Stomach (tissue), 9 donors: ENCODE data around the gene MRC2. TPM values are rescaled to one million over a fixed set of nuclear protein-coding genes. Genes with fewer than 3 reads are reported as not detected.
"Not testable (repeated sequence)": the region's sequence is repeated elsewhere in the genome, so short reads cannot be mapped to it uniquely, and the experiment has no call there.

Experiments used
- DNase-seq, 2 donors: peaks; one replicate each; pipeline versions ENCODE4 v3.0.0 to v3.0.0-alpha.2; 2013 to 2019
- H3K27ac ChIP-seq, 5 donors: fragments of 200-600 bp in 4 of 5; sonication (generic) in 4 of 5; one replicate each; pipeline ENCODE4 v1.5.1; 2013 to 2019; ENCODE audit warnings: mild to moderate bottlenecking in 1 of 5, moderate library complexity in 1 of 5
- H3K27me3 ChIP-seq, 3 donors: fragments of 200-600 bp; sonication (generic); one replicate each; pipeline ENCODE4 v1.5.1; 2017 to 2019; ENCODE audit warnings: mixed run types in 1 of 3
- H3K36me3 ChIP-seq, 4 donors: fragments of 200-600 bp; sonication (generic); 1 replicate in 3 of 4; 2 replicates in 1 of 4; pipeline ENCODE4 v1.5.1; 2016 to 2019
- H3K4me1 ChIP-seq, 4 donors: fragments of 200-600 bp; sonication (generic); one replicate each; pipeline ENCODE4 v1.5.1; 2016 to 2019
- H3K4me3 ChIP-seq, 4 donors: fragments of 200-600 bp; sonication (generic) in 3 of 4; one replicate each; pipeline ENCODE4 v1.5.1; 2016 to 2019; ENCODE audit warnings: mild to moderate bottlenecking in 1 of 4
- H3K9me3 ChIP-seq, 4 donors: fragments of 200-600 bp; sonication (generic); one replicate each; pipeline ENCODE4 v1.5.1; 2016 to 2019
- CTCF ChIP-seq, 7 experiments: fragments of 450-650 bp in 4 of 7; fragments of 200-600 bp in 3 of 7; sonication (generic) in 3 of 7; IDR thresholded peaks; one replicate each; pipeline ENCODE4 v1.5.1; 2016 to 2019; ENCODE audit warnings: antibody characterized with exemption in 7 of 7, control low read depth in 2 of 7, mild to moderate bottlenecking in 1 of 7
- EP300 ChIP-seq: sonication (generic); formaldehyde crosslinking; IDR thresholded peaks from one replicate; pipeline ENCODE4 v1.6.1; 2017; ENCODE audit warnings: antibody characterized with exemption
- POLR2A ChIP-seq, 4 donors: fragments of 450-650 bp; IDR thresholded peaks; one replicate each; pipeline ENCODE4 v1.6.1; 2016; ENCODE audit warnings: antibody characterized with exemption in 4 of 4, control low read depth in 2 of 4, mild to moderate bottlenecking in 1 of 4, moderate library complexity in 1 of 4
- POLR2AphosphoS5 ChIP-seq, 3 donors: sonication (generic); formaldehyde crosslinking; IDR thresholded peaks; one replicate each; pipeline ENCODE4 v1.6.1; 2016; ENCODE audit warnings: antibody characterized with exemption in 3 of 3
- WGBS, 5 donors: extraction: QIAGEN DNeasy Blood & Tissue Kit in 3 of 5; methylation state at CpG; one replicate each; pipeline versions ENCODE4 v1.1.5 to v1.1.7; 2013 to 2018; 5-methylcytosine and 5-hydroxymethylcytosine counted together
- intact Hi-C: fragments of 100-400 bp; cut with DNase I; formaldehyde crosslinking; loops from one replicate; pipeline ENCODE4 v1.15.1; 2023; ENCODE audit warnings: low total_unique reads
- polyA plus RNA-seq, 3 donors: library from polyadenylated mRNA; stranded (reverse); fragments of 200-250 nt; gene quantifications; one replicate each; pipeline ENCODE4 v1.2.3, GENCODE V29; 2013
- total RNA-seq, 5 donors: library from RNA; depleted of rRNA; stranded (reverse); fragments of >200 nt; gene quantifications; one replicate each; pipeline versions ENCODE4 v1.1.0 to v1.2.3, GENCODE V29; 2014 to 2016
- donor health status: healthy with polysubstance abuse.
- donor health status: Bipolar disorder and iron deficiency.
- donor health status: healthy.

Gene MRC2
- total and polyA plus RNA-seq, 8 donors = 4.7 to 107 (median 13.8) TPM

GRCh38 chr17:62611292-62611691 is 16.2 kb upstream of the MRC2 start:
- Histone ChIP-seq H3K4me3 (no peak overlapping the region), H3K36me3 (peaks cover 28 to 100% (median 100%) of the 10 kb centered on the region in 4 donors), H3K27me3 (no peaks in the 10 kb centered on the region), H3K4me1 (no peaks in the 10 kb centered on the region), H3K9me3 (no peaks in the 10 kb centered on the region), H3K27ac (no peak overlapping the region)
- 81 to 96% (median 91%) methylated on average over 5 of the region's 5 CpGs for WGBS, 5 donors
- TF ChIP-seq POLR2AphosphoS5 (IDR thresholded peaks at IDR 0.05) (no peak), CTCF (IDR thresholded peaks at IDR 0.05) (no peak), POLR2A (IDR thresholded peaks at IDR 0.05) (no peak), EP300 (no peak)
- no peak for DNase-seq
- intact Hi-C loops = no loop called here

DNA sequence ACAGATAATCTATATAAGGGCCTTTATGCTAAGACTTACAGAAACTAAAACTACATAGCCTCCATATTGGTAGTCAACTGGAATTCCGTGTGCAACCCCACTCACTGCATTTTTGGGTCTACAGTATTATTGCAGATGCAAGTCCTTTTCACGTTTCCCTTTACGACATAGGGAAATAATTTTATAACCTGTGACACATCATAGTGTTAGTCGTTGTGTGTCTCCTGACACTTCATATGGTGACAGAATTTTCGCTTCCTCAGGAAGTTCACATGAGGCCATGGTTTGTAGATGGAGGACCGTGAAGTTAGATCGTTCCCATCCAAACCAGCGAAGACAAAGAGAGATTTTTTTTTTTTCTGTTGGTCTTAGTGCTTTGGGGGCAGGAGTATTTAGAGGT is 15.7 kb upstream of the MRC2 start:
- intact Hi-C loops = no loop called here
- no peak overlapping the region for H3K27ac ChIP-seq
- peaks cover 28 to 98% (median 97%) of the 10 kb centered on the region in 4 donors for H3K36me3 ChIP-seq
- no peaks in the 10 kb centered on the region for H3K9me3 ChIP-seq
- WGBS, 5 donors = 79 to 85% (median 82%) methylated on average over 8 of the region's 8 CpGs
- no peak for DNase-seq
- no peaks in the 10 kb centered on the region for H3K27me3 ChIP-seq
- TF ChIP-seq POLR2AphosphoS5 (IDR thresholded peaks at IDR 0.05) (no peak), EP300 (no peak), CTCF (IDR thresholded peaks at IDR 0.05) (no peak), POLR2A (IDR thresholded peaks at IDR 0.05) (no peak)
- H3K4me1 ChIP-seq = no peaks in the 10 kb centered on the region
- no peak overlapping the region for H3K4me3 ChIP-seq

- H3K27me3 ChIP-seq, intact Hi-C loops, DNase-seq, H3K4me1 ChIP-seq, H3K27ac ChIP-seq, H3K9me3 ChIP-seq, H3K4me3 ChIP-seq: not testable (repeated sequence)
- WGBS, 5 donors = 88 to 95% (median 90%) methylated on average over 7 to 12 of the region's 12 CpGs
- peaks cover 28 to 97% (median 94%) of the 10 kb centered on the region in 4 donors for H3K36me3 ChIP-seq
Measured at GRCh38 chr17:62612289-62612688, 15.2 kb upstream of the MRC2 start.

DNA sequence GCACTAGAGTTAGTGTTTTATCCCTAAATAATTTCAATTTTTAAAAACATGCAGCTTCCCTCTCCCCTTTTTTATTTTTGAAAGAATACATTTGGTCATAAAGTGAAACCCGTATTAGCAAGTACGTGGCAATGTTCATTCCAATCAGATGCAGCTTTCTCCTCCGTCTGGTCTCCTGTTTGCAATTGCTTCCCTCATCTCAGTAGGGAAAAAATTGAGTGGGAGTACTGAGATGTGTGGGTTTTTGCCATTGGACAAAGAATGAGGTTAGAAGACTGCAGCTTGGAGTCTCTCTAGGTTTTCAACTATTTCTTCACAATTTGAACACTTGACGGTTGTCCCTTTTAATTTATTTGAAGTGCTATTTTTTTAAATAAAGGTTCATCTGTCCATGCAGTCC is 14.4 kb upstream of the MRC2 start:
- H3K36me3 ChIP-seq = peaks cover 24 to 94% (median 88%) of the 10 kb centered on the region in 4 donors
- H3K4me1 ChIP-seq, H3K27me3 ChIP-seq, H3K9me3 ChIP-seq, H3K4me3 ChIP-seq, intact Hi-C loops, H3K27ac ChIP-seq, DNase-seq: not testable (repeated sequence)
- WGBS, 5 donors = 82 to 97% (median 96%) methylated on average over 4 of the region's 4 CpGs

DNA sequence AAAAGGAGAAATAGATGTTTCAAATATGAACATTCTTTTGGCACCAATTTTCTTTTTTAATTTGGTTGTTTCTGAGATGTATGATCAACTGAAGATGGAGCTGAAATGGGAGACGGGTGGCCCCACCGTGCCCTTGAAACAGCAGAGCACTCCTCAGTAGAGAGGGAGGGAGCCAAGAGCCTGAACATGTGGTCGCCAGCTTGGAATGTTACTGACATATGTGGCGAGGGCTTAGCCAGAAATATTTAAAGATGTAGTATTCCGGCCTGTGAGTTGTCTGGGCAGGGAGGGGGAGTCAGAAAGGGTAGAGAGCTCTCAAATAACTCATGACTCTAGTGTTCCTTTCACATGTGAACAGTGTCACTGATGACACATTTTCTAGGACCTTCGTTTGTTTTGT is 13.3 kb upstream of the MRC2 start:
- TF ChIP-seq POLR2AphosphoS5 (IDR thresholded peaks at IDR 0.05) (no peak), POLR2A (IDR thresholded peaks at IDR 0.05) (no peak), CTCF (IDR thresholded peaks at IDR 0.05) (no peak), EP300 (no peak)
- Histone ChIP-seq H3K9me3 (no peaks in the 10 kb centered on the region), H3K4me1 (no peaks in the 10 kb centered on the region), H3K36me3 (peaks cover 15 to 94% (median 82%) of the 10 kb centered on the region in 4 donors), H3K27ac (no peak overlapping the region), H3K27me3 (no peaks in the 10 kb centered on the region), H3K4me3 (no peak overlapping the region)
- intact Hi-C loops = no loop called here
- WGBS, 5 donors = 57 to 85% (median 76%) methylated on average over 6 of the region's 6 CpGs
- peak in 1 of 2 donors; percentile 79 for DNase-seq
